Left cardiac atrium (tissue), 4 donors: ENCODE results near the gene RPL21. TPM values are rescaled to one million over a fixed set of nuclear protein-coding genes. Genes with fewer than 3 reads are reported as not detected.

Source experiments
- ATAC-seq, 2 donors: fragments of 200-7000 bp; cut with Tn5 transposase; one replicate each; pipeline ENCODE4 v1.9.1; 2020; ENCODE audit warnings: mild to moderate bottlenecking in 2 of 2, moderate library complexity in 2 of 2
- DNase-seq: peaks from one replicate; pipeline ENCODE4 v3.0.0-alpha.2; 2020
- intact Hi-C, 2 donors: fragments of 100-400 bp; cut with DNase I; formaldehyde crosslinking; loops; one replicate each; pipeline versions ENCODE4 v1.14.1 to v1.15.1; 2022 to 2023
- total RNA-seq, 2 donors: library from RNA; stranded (reverse); fragmentation: NEBNext Ultra II Directional; extraction: Animal tissue kit (Norgen Biotek cat#: 25700); gene quantifications; one replicate each; pipeline ENCODE4 v1.2.1, GENCODE V29; 2021
- donor health status: DM: no; HTN: yes; CAD: no.
- donor health status: DM: no; HTN: yes; CAD: no; lungs with severe emphysema.
- donor health status: DM: yes; HTN: yes; CAD: no.
- donor health status: Dilated cardiomyopathy.

Gene RPL21
- total RNA-seq, 2 donors from 2014 or later, result 729 to 803 TPM

DNA sequence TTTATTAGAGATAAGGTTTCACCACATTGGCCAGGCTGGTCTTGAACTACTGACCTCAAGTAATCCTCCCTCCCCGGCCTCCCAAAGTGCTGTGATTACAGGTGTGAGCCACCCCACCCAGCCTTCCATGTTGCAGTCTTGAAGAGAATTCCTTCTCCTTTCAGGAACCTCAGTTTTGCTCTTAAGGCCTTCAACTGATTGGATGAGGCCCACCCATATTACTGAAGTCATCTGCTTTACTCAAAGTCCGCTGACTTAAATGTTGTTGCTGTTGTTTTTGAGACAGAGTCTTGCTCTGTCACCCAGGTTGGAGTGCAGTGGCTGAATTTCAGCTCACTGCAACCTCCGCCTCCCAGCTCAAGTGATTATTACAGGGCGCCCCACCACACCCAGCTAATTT, 52.7 kb downstream of the RPL21 start:
- intact Hi-C loops, result no loop called here
- DNase-seq (no peak), ATAC-seq (no peak)

DNA sequence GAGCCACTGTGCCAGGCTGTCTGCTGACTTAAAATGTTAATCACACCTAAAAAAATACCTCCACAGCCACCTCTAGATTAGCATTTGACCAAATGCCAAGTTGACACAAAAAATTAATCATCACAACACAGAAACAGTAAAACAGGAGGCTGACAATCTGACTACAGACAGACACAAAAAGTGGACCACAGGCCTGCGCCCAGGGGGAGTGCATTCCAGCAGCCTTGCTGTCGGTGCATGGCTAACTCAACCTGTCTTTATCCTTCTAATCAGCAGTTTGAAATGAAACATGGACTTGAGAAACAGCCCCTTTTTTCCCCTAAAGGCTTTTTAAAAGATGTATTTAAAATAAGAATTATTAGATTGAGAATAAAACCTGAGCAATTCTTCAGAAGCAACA, 53.3 kb downstream of the RPL21 start:
- intact Hi-C loops, result no loop called here
- ATAC-seq, result no peak
- no peak for DNase-seq

Other genes starting within 250 kb of the RPL21 start
- gene USP12, start 79.7 kb upstream of the RPL21 start, total RNA-seq, result 10 to 100 TPM; 16.1 to 19.1 TPM
- gene RASL11A, start 19.3 kb downstream of the RPL21 start, total RNA-seq, result 10 to 100 TPM; 15.6 to 26.1 TPM
- gene GTF3A, start 173.1 kb downstream of the RPL21 start, total RNA-seq, result 100 to 1,000 TPM; 159 to 172 TPM
- gene MTIF3, start 199.0 kb downstream of the RPL21 start, total RNA-seq, result 100 to 1,000 TPM in 1 of 2 donors, 10 to 100 TPM in 1; 91.0 to 101 TPM